K562 treated with DMSO at 1 percent for 12 hours (cell line): ENCODE measurements around the gene XK. TPM values are rescaled to one million over a fixed set of nuclear protein-coding genes. Genes with fewer than 3 reads are reported as not detected.

Source experiments
- total RNA-seq: library from RNA; unstranded; fragments of 300-600 nt; gene quantifications from 2 replicates; pipeline ENCODE4 v1.2.3, GENCODE V29; 2022; ENCODE audit not compliant: insufficient read depth

XK gene
- total RNA-seq: 3.5 and 16.4 TPM in 2 replicates

GRCh38 chrX:37685381-37686359 is at the start of gene XK:
XK (plus strand) TSS chrX:37685791; CDS start chrX:37685962, 171 bp downstream.

DNA sequence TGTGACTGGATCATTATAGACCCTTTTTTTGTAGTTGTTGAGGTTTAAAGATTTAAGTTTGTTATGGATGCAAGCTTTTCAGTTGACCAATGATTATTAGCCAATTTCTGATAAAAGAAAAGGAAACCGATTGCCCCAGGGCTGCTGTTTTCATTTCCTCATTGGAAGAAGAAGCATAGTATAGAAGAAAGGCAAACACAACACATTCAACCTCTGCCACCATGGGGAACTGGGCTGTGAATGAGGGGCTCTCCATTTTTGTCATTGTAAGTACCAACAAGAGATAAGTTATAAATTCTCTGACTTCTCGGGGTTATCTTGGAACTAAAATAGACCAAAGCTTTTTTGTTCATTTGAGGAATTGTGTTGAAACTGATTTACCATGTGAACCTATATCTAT is 94.3 kb downstream of the XK start, which contains the start of gene CYBB:
CYBB (plus strand) TSS at position 203 of the 400 bp plus-strand sequence; CDS start at position 222, 19 bp downstream.

Other genes with a start within 250 kb of the XK start
- gene LANCL3, start 114.1 kb upstream of the XK start, total RNA-seq: 0.68 and 2.1 TPM in 2 replicates
- gene CYBB, start 94.3 kb downstream of the XK start, total RNA-seq: 0.17 and 1.7 TPM in 2 replicates
- gene DYNLT3, start 161.8 kb downstream of the XK start, total RNA-seq: 5.0 and 12.4 TPM in 2 replicates